T-helper 22 cell (primary cell): ENCODE measurements around the gene CGB1.
"Not testable (repeated sequence)": the region's sequence is repeated elsewhere in the genome, so short reads cannot be mapped to it uniquely, and the experiment has no call there.

ENCODE experiments used
- DNase-seq: peaks from one replicate; pipeline ENCODE4 v3.0.0-alpha.2; 2020; ENCODE audit warnings: low read depth

Gene CGB1

GRCh38 chr19:49020931-49021895 is 15.5 kb downstream of the CGB1 start:
- no peak for DNase-seq

GRCh38 chr19:49020342-49020741 is 16.4 kb downstream of the CGB1 start:
- no peak for DNase-seq

- DNase-seq = peak; percentile 36
Measured at GRCh38 chr19:49019242-49019932, 17.3 kb downstream of the CGB1 start.

- DNase-seq = not testable (repeated sequence)
Measured at GRCh38 chr19:49018388-49019241, 18.1 kb downstream of the CGB1 start.

GRCh38 chr19:49017666-49018351 is 18.9 kb downstream of the CGB1 start:
- DNase-seq = peak; percentile 51

- DNase-seq = no peak
Measured at GRCh38 chr19:49017041-49017665, 19.5 kb downstream of the CGB1 start, which contains the start of gene LHB. Gene LHB, minus strand, starts transcription at chr19:49017091. Its CDS starts 10 bp downstream, at chr19:49017081.

- DNase-seq = no peak
Measured at GRCh38 chr19:49016067-49016839, 20.4 kb downstream of the CGB1 start.

- DNase-seq = no peak
Measured at GRCh38 chr19:49014870-49015255, 21.8 kb downstream of the CGB1 start.

GRCh38 chr19:49014123-49014869 is 22.4 kb downstream of the CGB1 start:
- no peak for DNase-seq

GRCh38 chr19:49011194-49011593 is 25.5 kb downstream of the CGB1 start:
- no peak for DNase-seq

- DNase-seq = no peak
Measured at GRCh38 chr19:49010453-49010852, 26.2 kb downstream of the CGB1 start.

GRCh38 chr19:49009828-49010227 is 26.9 kb downstream of the CGB1 start:
- no peak for DNase-seq

GRCh38 chr19:49006905-49007304 is 29.8 kb downstream of the CGB1 start:
- no peak for DNase-seq

GRCh38 chr19:49004964-49005614 is 31.6 kb downstream of the CGB1 start:
- DNase-seq = no peak

GRCh38 chr19:49004133-49004532 is 32.6 kb downstream of the CGB1 start:
- no peak for DNase-seq

- DNase-seq = peak; percentile 34
Measured at GRCh38 chr19:48999481-49000325, 37.0 kb downstream of the CGB1 start.

GRCh38 chr19:48997972-48998371 is 38.7 kb downstream of the CGB1 start:
- DNase-seq = no peak

GRCh38 chr19:48994035-48994386 is 42.7 kb downstream of the CGB1 start:
- no peak for DNase-seq
